ENCODE data around the gene MS4A8. TPM values are rescaled to one million over a fixed set of nuclear protein-coding genes. Genes with fewer than 3 reads are reported as not detected.

MS4A8 gene
- total and polyA plus RNA-seq, 2 donors (not counting 1 experiment from before 2014, with no cell fraction given), result not detected

GRCh38 chr11:60748225-60748624 lies 48.8 kb downstream of the MS4A8 start:
- H3K4me1 ChIP-seq (ENCODE audit: control insufficient read depth in 2 of 2, insufficient read depth in 2 of 2, low read length in 2 of 2), result no peaks in the 10 kb centered on the region
- no peaks in the 10 kb centered on the region for H3K4me1 Mint-ChIP-seq
- H4K20me1 ChIP-seq (ENCODE audit: control insufficient read depth, insufficient read depth, low read length, poor library complexity, severe bottlenecking), result no peaks in the 10 kb centered on the region
- peaks cover 43% of the 10 kb centered on the region for H3K27me3 Mint-ChIP-seq
- 95% methylated on average over 17 of the region's 17 CpGs for WGBS (ENCODE audit: insufficient coverage)
- no peaks in the 10 kb centered on the region for H3K9me3 Mint-ChIP-seq (ENCODE audit: insufficient read depth)
- ChIA-PET POLR2A (no interaction called here), CTCF (no interaction called here)
- no peak for DNase-seq
- H3K27ac Mint-ChIP-seq, result no peak overlapping the region
- no peaks in the 10 kb centered on the region for H3K79me2 ChIP-seq (ENCODE audit: control insufficient read depth, insufficient read depth, low read length)
- no peaks in the 10 kb centered on the region for H3K36me3 ChIP-seq (replicated peaks in 1 of 2; ENCODE audit: control extremely low read depth in 1 of 2, control insufficient read depth in 1 of 2, extremely low read depth in 1 of 2, insufficient read depth in 2 of 2, low read length in 1 of 2)
- H3K27ac ChIP-seq (ENCODE audit: low read length in 2 of 2), result no peak overlapping the region
- no peak for TF ChIP-seq CTCF (IDR thresholded peaks at IDR 0.05)
- TF ChIP-seq EZH2 (IDR thresholded peaks at IDR 0.05; ENCODE audit: borderline replicate concordance, insufficient read depth, low read depth, low read length, poor library complexity, severe bottlenecking), result no peak
- H3K4me3 ChIP-seq (ENCODE audit: control extremely low read depth in 1 of 5, extremely low read depth in 1 of 5, insufficient read depth in 1 of 5, low read depth in 2 of 5, low read length in 4 of 5), result no peak overlapping the region
- no peak for ATAC-seq (ENCODE audit: low read depth)
- no peak overlapping the region for H2AFZ ChIP-seq (ENCODE audit: insufficient read depth, low read depth, low read length, poor library complexity, severe bottlenecking)
- intact Hi-C loops (cut with micrococcal nuclease), result no loop called here
- H3K4me3 Mint-ChIP-seq, result no peak overlapping the region
- no peak overlapping the region for H3K9ac ChIP-seq (ENCODE audit: low read length)
- peaks cover 0 to 6% (median 0%) of the 10 kb centered on the region in 4 experiments for H3K27me3 ChIP-seq (replicated peaks in 1 of 4; ENCODE audit: control extremely low read depth in 1 of 4, control insufficient read depth in 3 of 4, insufficient read depth in 4 of 4, low read length in 3 of 4)
- no peaks in the 10 kb centered on the region for H3K9me3 ChIP-seq (ENCODE audit: control extremely low read depth in 1 of 3, control insufficient read depth in 2 of 3, insufficient read depth in 1 of 3, low read length in 2 of 3)
- no peak overlapping the region for H3K4me2 ChIP-seq (replicated peaks; ENCODE audit: low read depth, low read length, poor library complexity, severe bottlenecking)

- DNase-seq (no peak), ATAC-seq (ENCODE audit: low read depth) (no peak)
- POLR2A ChIA-PET, result no interaction called here
- H2AFZ ChIP-seq (ENCODE audit: insufficient read depth, low read depth, low read length, poor library complexity, severe bottlenecking), result no peak overlapping the region
- no peaks in the 10 kb centered on the region for H3K9me3 ChIP-seq (ENCODE audit: control extremely low read depth in 1 of 3, control insufficient read depth in 2 of 3, insufficient read depth in 1 of 3, low read length in 2 of 3)
- no peak overlapping the region for H3K9ac ChIP-seq (ENCODE audit: low read length)
- Mint-ChIP-seq H3K27me3 (peaks cover 39% of the 10 kb centered on the region), H3K9me3 (ENCODE audit: insufficient read depth) (no peaks in the 10 kb centered on the region), H3K4me1 (no peaks in the 10 kb centered on the region), H3K4me3 (no peak overlapping the region), H3K27ac (no peak overlapping the region)
- CTCF ChIA-PET, result no interaction called here
- H3K36me3 ChIP-seq (replicated peaks in 1 of 2; ENCODE audit: control extremely low read depth in 1 of 2, control insufficient read depth in 1 of 2, extremely low read depth in 1 of 2, insufficient read depth in 2 of 2, low read length in 1 of 2), result no peaks in the 10 kb centered on the region
- no peak overlapping the region for H3K27ac ChIP-seq (ENCODE audit: low read length in 2 of 2)
- H3K27me3 ChIP-seq (replicated peaks in 1 of 4; ENCODE audit: control extremely low read depth in 1 of 4, control insufficient read depth in 3 of 4, insufficient read depth in 4 of 4, low read length in 3 of 4), result peaks cover 0 to 6% (median 0%) of the 10 kb centered on the region in 4 experiments
- intact Hi-C loops (cut with micrococcal nuclease), result no loop called here
- H3K4me2 ChIP-seq (replicated peaks; ENCODE audit: low read depth, low read length, poor library complexity, severe bottlenecking), result no peak overlapping the region
- no peaks in the 10 kb centered on the region for H3K79me2 ChIP-seq (ENCODE audit: control insufficient read depth, insufficient read depth, low read length)
- WGBS (ENCODE audit: insufficient coverage), result 77% methylated on average over 8 of the region's 8 CpGs
- no peaks in the 10 kb centered on the region for H3K4me1 ChIP-seq (ENCODE audit: control insufficient read depth in 2 of 2, insufficient read depth in 2 of 2, low read length in 2 of 2)
- H4K20me1 ChIP-seq (ENCODE audit: control insufficient read depth, insufficient read depth, low read length, poor library complexity, severe bottlenecking), result no peaks in the 10 kb centered on the region
- H3K4me3 ChIP-seq (ENCODE audit: control extremely low read depth in 1 of 5, extremely low read depth in 1 of 5, insufficient read depth in 1 of 5, low read depth in 2 of 5, low read length in 4 of 5), result no peak overlapping the region
- TF ChIP-seq EZH2 (IDR thresholded peaks at IDR 0.05; ENCODE audit: borderline replicate concordance, insufficient read depth, low read depth, low read length, poor library complexity, severe bottlenecking), result no peak
- no peak for TF ChIP-seq CTCF (IDR thresholded peaks at IDR 0.05)
These were observed 49.4 kb downstream of the MS4A8 start for GRCh38 chr11:60748821-60749220.

Data from B cell (primary cell).